Left lung (tissue), 10 donors: Measurements from ENCODE around the gene DUSP14. TPM values are rescaled to one million over a fixed set of nuclear protein-coding genes. Genes with fewer than 3 reads are reported as not detected.

Source experiments
- ATAC-seq: fragments of 200-7000 bp; cut with Tn5 transposase; one replicate; pipeline ENCODE4 v1.9.1; 2020; ENCODE audit warnings: moderate library complexity
- DNase-seq, 4 donors: peaks; one replicate each; pipeline ENCODE4 v3.0.0-alpha.2; 2013 to 2020
- H3K27ac ChIP-seq, 2 donors: fragments of 200-600 bp; sonication (generic) in 1 of 2; one replicate each; pipeline versions ENCODE4 v1.5.0 to v1.8.0; 2020 to 2021
- H3K27me3 ChIP-seq, 2 donors: fragments of 200-600 bp; sonication (generic) in 1 of 2; one replicate each; pipeline versions ENCODE4 v1.5.0 to v1.8.0; 2020 to 2021
- H3K36me3 ChIP-seq, 2 donors: fragments of 200-600 bp; sonication (generic) in 1 of 2; one replicate each; pipeline versions ENCODE4 v1.5.0 to v1.8.0; 2020 to 2021
- H3K4me1 ChIP-seq, 2 donors: fragments of 200-600 bp; one replicate each; pipeline ENCODE4 v1.8.0; 2021
- H3K4me3 ChIP-seq, 2 donors: fragments of 200-600 bp; sonication (generic) in 1 of 2; one replicate each; pipeline versions ENCODE4 v1.5.0 to v1.8.0; 2020 to 2021; ENCODE audit warnings: mild to moderate bottlenecking in 1 of 2
- H3K9me3 ChIP-seq, 2 donors: fragments of 200-600 bp; sonication (generic) in 1 of 2; one replicate each; pipeline versions ENCODE4 v1.5.0 to v1.8.0; 2020 to 2021
- CTCF ChIP-seq, 2 donors: fragments of 200-600 bp; sonication (generic) in 1 of 2; IDR thresholded peaks; one replicate each; pipeline versions ENCODE4 v1.5.0 to v1.8.0; 2021; ENCODE audit warnings: antibody characterized with exemption in 2 of 2
- intact Hi-C, 2 donors: fragments of 100-400 bp; cut with DNase I; formaldehyde crosslinking; loops; one replicate each; pipeline versions ENCODE4 v1.11.2 to v1.14.2; 2022
- polyA plus RNA-seq, 6 donors: library from polyadenylated mRNA; unstranded; fragments of 120-200 nt; gene quantifications; one replicate each; pipeline ENCODE4 v1.2.1, GENCODE V29; 2013; ENCODE audit not compliant: insufficient read length in 6 of 6
- total RNA-seq, 2 donors: library from RNA; stranded (reverse); fragmentation: NEBNext Ultra II Directional; extraction: Animal tissue kit (Norgen Biotek cat#: 25700); gene quantifications; one replicate each; pipeline ENCODE4 v1.2.1, GENCODE V29; 2021
- donor health status: DM: no; HTN: yes; CAD: no.
- donor health status: DM: no; HTN: no; CAD: no.

DUSP14 gene
- total and polyA plus RNA-seq, 8 donors: 6.4 to 14.9 (median 8.8) TPM

- no peak for TF ChIP-seq CTCF (IDR thresholded peaks at IDR 0.05)
- H3K36me3 ChIP-seq: no peaks in the 10 kb centered on the region
- ATAC-seq: no peak
- H3K4me3 ChIP-seq: no peak overlapping the region
- H3K27ac ChIP-seq: no peak overlapping the region
- DNase-seq: no peak
- intact Hi-C loops: no loop called here
- H3K27me3 ChIP-seq: peaks cover 0 to 17% of the 10 kb centered on the region in 2 donors
- H3K9me3 ChIP-seq: no peaks in the 10 kb centered on the region
- peaks cover 0 to 17% of the 10 kb centered on the region in 2 donors for H3K4me1 ChIP-seq
Measured at GRCh38 chr17:37494401-37494831, 4.7 kb downstream of the DUSP14 start.

GRCh38 chr17:37494971-37495370 is 5.3 kb downstream of the DUSP14 start:
- H3K4me3 ChIP-seq: no peak overlapping the region
- peaks cover 0 to 14% of the 10 kb centered on the region in 2 donors for H3K27me3 ChIP-seq
- TF ChIP-seq CTCF (IDR thresholded peaks at IDR 0.05): no peak
- H3K36me3 ChIP-seq: no peaks in the 10 kb centered on the region
- H3K27ac ChIP-seq: no peak overlapping the region
- intact Hi-C loops: no loop called here
- H3K4me1 ChIP-seq: peaks cover 0 to 17% of the 10 kb centered on the region in 2 donors
- H3K9me3 ChIP-seq: no peaks in the 10 kb centered on the region
- ATAC-seq: no peak
- DNase-seq: no peak

- Histone ChIP-seq H3K9me3 (no peaks in the 10 kb centered on the region), H3K27ac (no peak overlapping the region), H3K36me3 (no peaks in the 10 kb centered on the region), H3K4me1 (no peaks in the 10 kb centered on the region), H3K27me3 (no peaks in the 10 kb centered on the region), H3K4me3 (no peak overlapping the region)
- DNase-seq (no peak), ATAC-seq (no peak)
- TF ChIP-seq CTCF (IDR thresholded peaks at IDR 0.05): no peak
- intact Hi-C loops: no loop called here
Measured at GRCh38 chr17:37500378-37500777, 10.7 kb downstream of the DUSP14 start.

- H3K4me3 ChIP-seq: no peak overlapping the region
- H3K27ac ChIP-seq: no peak overlapping the region
- H3K36me3 ChIP-seq: no peaks in the 10 kb centered on the region
- no peaks in the 10 kb centered on the region for H3K4me1 ChIP-seq
- no peak for DNase-seq
- no peak for TF ChIP-seq CTCF (IDR thresholded peaks at IDR 0.05)
- no peaks in the 10 kb centered on the region for H3K9me3 ChIP-seq
- intact Hi-C loops: no loop called here
- H3K27me3 ChIP-seq: no peaks in the 10 kb centered on the region
- ATAC-seq: no peak
Measured at GRCh38 chr17:37502009-37502936, 12.6 kb downstream of the DUSP14 start.

GRCh38 chr17:37503148-37503547 is 13.5 kb downstream of the DUSP14 start:
- no peaks in the 10 kb centered on the region for H3K9me3 ChIP-seq
- no peaks in the 10 kb centered on the region for H3K4me1 ChIP-seq
- intact Hi-C loops: no loop called here
- H3K27me3 ChIP-seq: no peaks in the 10 kb centered on the region
- ATAC-seq: no peak
- H3K4me3 ChIP-seq: no peak overlapping the region
- no peaks in the 10 kb centered on the region for H3K36me3 ChIP-seq
- TF ChIP-seq CTCF (IDR thresholded peaks at IDR 0.05): no peak
- DNase-seq: no peak
- H3K27ac ChIP-seq: no peak overlapping the region
